ENCODE results near the gene PAPPA2.
"Not testable (repeated sequence)": the region's sequence is repeated elsewhere in the genome, so short reads cannot be mapped to it uniquely, and the experiment has no call there.

PAPPA2 gene

DNA sequence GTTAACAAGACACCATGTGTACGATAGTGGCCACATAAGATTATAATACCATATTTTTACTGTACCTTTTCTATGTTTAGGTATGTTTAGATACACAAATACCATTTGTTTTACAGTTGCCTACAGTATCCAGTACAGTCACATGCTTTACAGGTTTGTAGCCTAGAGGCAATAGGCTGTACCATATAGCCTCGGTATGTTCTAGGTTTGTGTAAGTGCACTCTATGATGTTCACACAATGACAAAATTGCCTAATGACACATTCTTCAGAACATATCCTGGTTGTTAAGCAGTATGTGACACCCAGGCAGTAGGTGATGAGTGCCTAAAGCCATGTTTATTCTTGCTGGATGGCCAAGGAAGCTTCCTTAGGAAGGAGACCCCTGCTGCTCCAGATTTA, 111.8 kb downstream of the PAPPA2 start:
- DNase-seq = no peak
- intact Hi-C loops (cut with DNase I) = no loop called here

DNA sequence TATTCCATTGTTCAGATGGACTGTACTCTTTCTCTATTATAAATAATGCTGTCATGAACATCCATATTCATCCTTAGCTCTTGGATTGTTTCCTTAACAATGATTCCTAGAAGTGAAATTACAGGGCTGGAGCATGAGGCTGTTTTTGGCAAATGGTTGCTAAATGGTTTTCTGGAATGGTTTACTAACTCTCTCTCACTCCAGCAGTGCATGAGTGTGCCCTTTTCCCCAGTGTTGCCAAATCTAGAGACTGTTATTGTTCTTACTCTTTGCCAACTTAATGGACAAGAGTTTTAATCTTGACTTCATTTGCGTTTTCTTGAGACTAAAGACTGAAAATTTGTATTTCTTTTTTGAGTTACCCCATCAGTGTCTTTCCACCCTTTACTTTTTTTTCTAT, 113.0 kb downstream of the PAPPA2 start:
- DNase-seq = no peak
- intact Hi-C loops (cut with DNase I) = no loop called here

DNA sequence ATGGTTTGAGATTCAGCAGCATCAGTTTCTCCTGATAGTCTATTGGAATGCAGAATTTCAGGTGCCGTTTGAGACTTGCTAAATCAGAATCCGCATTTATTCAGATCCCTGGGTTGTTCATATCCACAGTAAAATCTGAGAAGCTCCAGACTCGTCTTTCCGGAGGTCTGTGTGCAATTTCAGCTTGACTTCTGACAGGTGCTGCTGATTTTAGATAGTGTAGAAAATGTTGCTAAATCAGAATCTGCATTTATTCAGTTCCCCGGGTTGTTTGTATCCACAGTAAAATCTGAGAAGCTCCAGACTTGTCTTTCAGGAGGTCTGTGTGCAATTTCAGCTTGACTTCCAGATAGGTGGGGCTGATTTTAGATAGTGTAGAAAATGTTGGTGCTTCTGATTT, 113.7 kb downstream of the PAPPA2 start:
- DNase-seq = no peak
- intact Hi-C loops (cut with DNase I) = no loop called here

DNA sequence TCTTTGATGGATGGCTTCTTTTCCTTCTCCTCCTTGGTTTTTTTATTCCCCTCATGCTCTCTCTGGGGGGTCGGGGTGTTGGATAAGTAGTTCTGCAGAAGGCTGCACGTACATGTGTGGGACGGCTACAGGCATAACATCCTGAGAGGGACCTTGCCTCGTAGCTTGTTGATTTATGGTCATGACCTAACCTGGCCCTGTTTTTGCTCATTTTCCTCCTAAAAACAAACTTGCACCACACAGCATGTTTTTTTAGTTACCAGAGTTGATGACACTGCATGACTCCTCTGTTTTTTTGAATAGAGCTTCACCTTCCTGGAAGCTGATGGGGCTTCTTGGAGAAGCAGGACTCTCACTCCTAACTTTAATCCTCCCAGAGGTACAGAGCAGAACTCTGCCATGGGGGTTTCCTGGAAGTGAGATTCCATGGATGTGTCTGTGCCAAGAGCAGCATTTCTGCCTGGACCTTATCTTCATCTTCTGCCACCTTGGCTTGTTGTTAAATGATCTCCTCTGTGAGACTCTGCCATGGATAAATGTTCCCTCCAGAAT, 114.7 kb downstream of the PAPPA2 start:
- DNase-seq = no peak
- intact Hi-C loops (cut with DNase I) = no loop called here

DNA sequence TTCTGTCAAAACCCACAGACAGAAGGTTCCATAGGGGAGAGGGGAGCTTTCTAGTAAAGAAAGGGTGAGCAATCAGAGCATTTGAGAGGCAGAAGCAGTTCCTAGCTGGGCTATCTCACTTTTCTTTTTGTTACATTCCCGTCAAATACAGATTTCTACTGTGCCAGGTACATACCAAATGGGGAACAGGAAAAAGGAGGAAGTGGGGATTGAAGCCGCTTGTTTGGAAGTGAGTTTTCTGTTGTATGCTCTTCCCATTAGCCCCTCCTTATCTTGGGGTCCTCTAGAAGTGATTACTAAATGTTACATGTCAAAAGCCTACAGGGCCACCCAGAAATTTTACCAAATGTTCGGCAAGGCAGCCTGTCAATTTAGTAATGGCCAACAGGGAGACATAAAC, 116.1 kb downstream of the PAPPA2 start:
- intact Hi-C loops (cut with DNase I) = no loop called here
- no peak for DNase-seq

DNA sequence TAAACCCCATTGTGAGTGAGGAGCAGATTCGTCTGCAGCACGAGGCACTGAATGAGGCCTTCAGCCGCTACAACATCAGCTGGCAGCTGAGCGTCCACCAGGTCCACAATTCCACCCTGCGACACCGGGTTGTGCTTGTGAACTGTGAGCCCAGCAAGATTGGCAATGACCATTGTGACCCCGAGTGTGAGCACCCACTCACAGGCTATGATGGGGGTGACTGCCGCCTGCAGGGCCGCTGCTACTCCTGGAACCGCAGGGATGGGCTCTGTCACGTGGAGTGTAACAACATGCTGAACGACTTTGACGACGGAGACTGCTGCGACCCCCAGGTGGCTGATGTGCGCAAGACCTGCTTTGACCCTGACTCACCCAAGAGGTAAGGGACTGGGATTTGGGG, 132.2 kb downstream of the PAPPA2 start:
- DNase-seq = no peak

DNA sequence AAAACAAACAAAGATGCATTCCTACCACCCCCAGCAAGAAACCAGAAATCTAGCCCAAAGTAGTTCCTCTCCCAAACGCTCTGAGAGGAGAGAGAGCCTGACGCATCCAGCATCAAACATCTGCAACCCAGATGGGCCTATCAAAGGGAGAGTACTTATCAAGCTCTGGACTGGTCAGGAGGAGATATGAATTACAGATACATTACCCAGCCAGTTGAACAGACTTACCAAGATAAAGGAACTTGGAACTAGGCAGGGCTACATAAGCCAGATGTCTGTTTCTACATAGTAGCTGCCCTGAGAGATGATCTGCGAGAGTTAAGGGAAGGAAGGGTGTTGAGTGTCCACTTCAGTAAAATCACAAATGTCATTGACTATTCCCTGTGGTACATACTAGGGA, 138.4 kb downstream of the PAPPA2 start:
- no peak for DNase-seq
- intact Hi-C loops (cut with DNase I) = no loop called here

More for the DNA sequence above, 132.2 kb downstream of the PAPPA2 start:
- intact Hi-C loops (cut with DNase I) = no loop called here

DNA sequence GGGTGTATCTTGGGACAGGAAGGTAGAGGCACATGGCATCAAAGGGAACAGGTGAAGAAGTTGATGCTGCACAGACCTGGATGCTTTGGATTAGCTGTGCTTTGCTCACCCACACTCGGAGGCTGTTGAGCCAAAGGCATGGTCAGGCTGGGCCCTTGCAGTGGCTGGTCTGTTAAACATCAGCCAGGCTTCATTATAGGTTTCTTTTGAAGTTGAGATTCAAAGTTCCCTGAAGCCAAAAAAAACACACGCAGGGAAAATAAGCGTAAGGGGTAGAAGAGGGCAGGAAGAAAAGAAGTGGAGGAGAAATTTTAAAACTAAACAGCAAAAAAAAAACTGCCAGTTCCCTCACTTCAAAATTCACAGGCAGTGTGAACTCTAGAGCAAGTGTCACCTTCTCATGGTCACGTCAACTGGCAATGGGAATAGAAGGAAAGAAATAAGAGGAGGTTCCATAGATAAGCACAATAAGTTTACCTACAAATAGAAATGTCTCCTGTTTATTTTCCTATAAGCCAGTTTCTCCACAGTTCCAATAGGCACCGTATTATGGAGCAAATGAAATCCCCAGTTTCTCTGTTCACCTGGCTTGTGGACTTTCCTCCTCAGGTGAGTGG, 139.5 kb downstream of the PAPPA2 start:
- no peak for DNase-seq
- intact Hi-C loops (cut with DNase I) = no loop called here

DNA sequence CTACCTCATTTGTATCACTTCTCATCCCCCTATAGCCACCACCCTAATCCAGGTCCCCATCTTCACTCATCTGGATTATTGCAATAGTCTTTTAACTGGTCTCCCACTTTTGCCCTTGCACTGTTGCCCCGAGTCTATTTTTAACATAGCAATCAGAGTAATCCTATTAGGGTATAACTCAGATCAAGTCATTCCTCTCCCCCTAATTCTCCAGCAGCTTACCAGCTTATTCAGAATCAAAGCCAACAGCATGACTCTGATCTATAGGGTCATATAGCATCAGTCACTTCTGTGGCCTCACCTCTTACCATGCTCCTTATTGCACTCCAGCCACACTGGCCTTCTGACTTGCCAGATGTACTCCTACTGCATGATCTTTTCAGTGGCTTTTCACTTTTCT, 140.7 kb downstream of the PAPPA2 start:
- DNase-seq = no peak
- intact Hi-C loops (cut with DNase I) = no loop called here

DNA sequence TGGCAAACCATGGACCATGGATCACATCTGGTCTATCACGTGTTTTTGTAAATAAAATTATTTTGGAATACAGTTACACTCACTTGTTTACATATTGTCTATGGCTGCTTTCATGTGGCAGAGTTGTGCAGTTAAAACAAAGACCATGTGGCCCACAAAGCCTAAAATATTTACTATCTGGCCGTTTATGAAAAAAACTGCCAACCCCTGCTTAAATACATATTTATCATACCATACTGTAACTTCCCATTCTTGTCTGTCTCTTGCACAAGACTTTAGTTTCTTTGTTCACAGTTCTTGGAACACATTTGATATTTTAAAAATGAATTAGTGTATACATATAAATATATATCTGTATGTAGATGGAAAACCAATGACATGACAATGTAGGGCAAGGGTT, 141.5 kb downstream of the PAPPA2 start:
- intact Hi-C loops (cut with DNase I) = no loop called here

DNA sequence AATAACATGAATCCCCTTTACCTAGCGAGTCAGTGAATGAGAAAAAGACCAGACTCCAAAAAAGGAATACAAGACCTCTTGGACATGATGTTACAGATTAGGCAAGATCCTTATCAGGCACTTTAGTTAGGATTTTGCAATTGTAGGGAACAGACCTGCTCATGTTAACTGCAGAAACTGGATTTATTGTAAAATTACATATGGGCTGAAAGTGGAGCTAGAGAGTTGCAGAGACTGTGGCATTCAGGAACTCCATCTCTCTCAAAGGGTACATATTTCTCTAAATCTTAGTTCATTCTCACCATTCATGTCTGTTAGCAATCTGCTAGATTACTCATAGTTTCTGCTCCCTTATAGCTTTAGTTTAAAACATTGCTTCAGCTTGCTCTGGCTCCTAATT, 142.2 kb downstream of the PAPPA2 start:
- intact Hi-C loops (cut with DNase I) = no loop called here
- no peak for DNase-seq

More for the DNA sequence above, 141.5 kb downstream of the PAPPA2 start:
- DNase-seq = no peak

DNA sequence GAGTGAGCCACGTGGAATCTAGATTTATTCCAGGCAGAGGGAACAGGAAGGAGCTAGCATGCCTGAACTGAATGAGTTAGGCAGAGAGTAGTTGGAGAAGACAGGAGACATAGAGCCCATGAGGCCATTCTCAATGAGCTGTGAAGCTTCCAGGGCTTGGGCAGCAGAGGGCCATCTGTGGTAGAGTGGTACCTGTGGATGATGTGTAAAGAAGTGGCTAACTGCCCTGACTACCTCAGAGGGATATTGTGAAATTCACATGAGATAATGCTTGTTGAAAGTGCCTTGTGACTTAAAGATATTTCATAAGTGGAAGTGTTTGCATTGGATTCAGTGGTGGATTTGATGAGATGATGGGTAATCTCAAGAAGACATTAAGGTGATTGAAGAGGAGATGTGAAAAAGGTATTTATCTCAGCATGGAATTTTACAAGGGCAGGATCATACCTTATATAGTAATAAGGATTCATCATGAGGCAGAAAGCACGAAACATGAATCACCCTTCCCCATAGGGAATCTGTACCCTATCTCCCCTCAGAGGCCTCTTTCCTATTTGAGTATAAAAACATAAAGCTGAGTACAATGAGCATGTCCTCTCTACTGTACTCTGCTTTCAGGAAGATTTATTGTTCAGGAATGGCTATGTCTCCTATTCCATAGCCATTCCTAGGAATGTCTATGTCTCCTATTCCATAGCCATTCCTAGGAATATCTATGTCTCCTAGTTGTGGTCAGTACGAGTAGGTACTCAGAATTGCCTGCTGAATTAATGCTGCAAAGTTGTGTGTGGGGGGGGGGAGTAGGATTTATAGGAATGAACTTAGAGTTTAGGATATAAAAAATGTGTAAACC, 146.8 kb downstream of the PAPPA2 start:
- intact Hi-C loops (cut with DNase I) = no loop called here
- DNase-seq = no peak

DNA sequence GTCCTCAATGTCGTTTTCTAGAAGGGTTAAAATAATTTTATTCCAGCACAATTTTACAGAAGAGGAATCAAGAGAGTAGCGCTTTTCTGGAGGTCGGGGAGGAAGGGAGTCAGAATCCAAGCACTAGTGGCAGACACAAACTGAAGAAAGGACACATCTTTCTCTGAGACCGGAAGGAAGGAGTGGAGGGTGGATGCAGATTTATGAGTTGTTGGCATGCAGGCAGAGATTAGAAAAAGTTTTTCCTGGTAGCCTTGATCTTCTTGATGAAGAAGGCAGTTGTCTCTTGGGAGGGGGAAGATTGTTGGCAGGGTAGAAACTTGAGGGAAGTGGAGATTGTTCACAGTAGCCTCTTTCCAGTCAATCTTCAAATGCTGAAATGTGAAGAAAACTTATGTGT, 149.8 kb downstream of the PAPPA2 start:
- intact Hi-C loops (cut with DNase I) = no loop called here
- no peak for DNase-seq

DNA sequence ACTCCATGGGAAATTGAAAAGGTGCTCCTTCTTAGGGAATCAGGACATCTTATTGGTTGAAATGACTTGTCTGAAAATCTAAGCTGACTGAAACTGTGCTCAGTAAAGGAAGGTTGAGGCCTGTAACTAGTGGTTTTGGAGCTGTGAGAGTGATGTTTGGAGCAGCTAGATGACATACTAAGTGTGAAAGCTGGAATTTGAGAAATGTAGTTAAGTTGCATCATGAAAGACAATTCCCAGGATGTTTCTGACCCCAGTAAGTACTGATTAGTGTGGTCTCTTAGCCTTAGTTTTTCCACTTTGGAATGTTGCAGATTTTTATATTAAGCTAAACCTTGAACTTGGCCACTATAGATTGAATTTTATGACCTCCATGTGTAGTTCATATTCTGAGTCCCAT, 154.9 kb downstream of the PAPPA2 start:
- DNase-seq = no peak
- intact Hi-C loops (cut with DNase I) = no loop called here

DNA sequence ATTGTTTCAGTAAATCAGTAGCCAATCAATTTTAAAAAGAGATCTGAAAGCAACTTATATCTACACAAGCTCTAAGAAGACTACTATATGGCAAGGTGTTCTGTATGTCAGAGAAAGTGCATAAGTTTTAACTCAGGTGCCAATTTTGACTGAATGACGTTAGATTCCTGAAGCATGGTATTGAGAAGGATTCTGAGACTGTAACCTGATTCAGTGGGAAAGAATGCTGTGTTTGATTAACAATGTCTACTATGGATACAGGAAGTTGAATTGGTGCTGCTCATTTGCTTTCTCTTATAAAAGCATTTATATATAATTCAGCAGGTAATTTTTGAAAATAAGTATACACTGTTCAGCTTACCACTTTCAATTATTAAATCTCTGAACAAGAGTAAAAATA, 156.3 kb downstream of the PAPPA2 start:
- intact Hi-C loops (cut with DNase I) = no loop called here
- DNase-seq = no peak

DNA sequence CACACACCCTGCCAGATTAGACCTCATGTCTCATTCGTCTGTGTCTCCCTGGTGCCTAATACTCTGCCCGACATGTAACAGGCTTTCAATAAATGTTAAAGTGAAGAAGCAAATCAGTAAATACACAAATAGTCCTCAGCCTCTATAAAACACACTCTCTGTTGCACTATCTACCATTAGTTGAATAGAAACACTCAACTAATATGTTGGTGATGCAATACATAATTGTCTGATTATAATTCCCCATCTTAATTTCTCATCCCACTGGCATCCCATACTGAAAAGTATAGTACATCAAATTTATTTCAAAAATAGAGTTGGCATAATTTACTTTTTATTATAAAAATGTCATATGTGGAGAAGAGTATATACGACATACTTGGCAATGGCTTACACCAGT, 162.4 kb downstream of the PAPPA2 start:
- DNase-seq = no peak
- intact Hi-C loops (cut with DNase I) = no loop called here

DNA sequence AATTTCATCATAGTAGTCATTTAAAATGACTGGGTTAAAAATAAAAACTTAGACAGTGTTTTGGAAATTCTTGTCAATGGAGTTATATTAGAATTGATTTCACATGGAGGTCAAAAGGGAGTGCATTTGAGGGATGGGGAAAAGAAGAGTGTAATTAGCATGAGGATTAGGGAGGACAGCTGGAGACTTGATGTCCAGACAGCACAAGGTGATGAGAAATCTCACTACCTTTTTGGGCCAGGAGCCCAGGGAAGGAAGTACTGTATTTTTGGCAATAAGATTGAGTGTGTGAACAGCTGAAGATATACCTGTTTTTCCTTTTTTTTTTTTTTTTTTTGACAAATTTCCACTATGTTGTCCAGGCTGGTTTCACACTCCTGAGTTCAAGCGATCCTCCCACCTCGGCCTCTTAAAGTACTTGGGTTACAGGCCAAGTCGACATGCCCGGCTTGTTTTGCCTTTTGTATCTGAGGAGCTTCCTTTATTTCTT, 163.6 kb downstream of the PAPPA2 start:
- intact Hi-C loops (cut with DNase I) = no loop called here
- no peak for DNase-seq

DNA sequence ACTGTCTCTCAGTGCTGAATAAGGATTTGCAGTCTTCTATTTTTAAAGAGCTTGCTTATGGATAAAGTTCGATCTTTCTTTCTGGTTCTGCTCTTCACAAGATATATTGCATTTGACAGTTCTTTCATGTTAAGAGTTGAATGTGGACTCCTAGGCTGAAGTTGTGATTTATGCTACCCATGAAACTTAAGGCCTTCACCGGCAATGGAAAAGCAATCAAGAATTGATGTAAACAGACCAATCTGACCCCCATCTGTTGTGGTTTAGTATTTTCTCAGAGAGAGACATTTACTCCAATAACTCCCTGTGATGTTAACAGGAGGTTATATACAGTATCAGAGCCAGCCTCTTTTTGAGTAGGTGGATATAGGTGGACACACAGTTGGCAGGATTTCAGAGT, 165.8 kb downstream of the PAPPA2 start:
- DNase-seq = no peak
- intact Hi-C loops (cut with DNase I) = no loop called here

DNA sequence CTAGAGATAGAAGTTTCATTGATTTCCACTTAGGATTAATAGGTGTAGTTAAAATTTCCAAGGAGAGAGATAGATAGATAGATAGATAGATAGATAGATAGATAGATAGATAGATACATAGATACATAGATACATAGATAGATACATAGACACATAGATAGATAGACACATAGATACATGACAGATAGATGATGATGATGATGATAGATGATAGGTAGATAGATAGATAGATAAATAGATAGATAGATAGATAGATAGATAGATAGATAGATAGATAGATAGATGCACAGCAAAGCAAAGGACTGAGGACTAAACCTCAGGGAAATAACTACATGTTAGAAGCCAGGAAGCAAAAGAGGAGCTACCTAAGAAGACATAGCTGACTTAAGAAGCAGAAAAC, 171.8 kb downstream of the PAPPA2 start:
- intact Hi-C loops (cut with DNase I) = not testable (repeated sequence)

DNA sequence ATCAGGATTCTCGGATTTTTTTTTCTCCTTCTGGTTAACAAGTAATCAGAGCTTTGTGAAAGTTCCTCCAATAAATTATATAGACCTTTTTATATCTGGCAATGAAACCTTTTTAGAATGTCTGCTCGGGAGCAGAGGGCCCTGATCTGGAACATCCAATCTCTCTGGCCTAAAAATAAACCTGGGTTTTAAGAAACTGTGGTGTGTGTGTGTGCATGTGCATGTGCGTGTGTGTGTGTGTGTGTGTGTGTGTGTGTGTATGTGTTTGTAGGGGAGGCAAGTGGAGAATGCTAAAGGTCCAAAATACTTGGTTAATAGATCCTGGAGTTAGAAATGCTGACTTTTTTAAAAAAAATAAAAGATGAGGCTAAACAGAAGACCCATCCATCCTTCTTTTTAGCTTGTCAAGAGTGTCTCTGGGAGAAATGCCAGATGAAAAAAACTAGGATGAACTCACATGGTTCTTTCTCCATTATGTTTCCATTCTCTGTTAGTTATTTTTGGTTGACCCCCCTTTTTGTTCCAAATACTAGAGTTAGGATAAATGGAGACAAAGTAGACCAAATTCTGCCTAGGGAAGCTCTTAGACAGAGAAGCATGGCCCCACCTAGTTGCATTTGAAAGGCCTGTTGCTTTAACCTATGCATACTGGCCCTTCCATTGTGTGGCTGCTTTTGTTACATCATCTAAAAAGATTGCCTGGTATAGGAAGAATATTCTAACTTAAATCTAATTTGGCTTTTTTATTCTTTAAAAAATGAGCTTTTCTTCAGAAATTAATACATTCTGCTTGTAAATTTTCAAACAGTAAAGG, 175.9 kb downstream of the PAPPA2 start:
- no peak for DNase-seq
- intact Hi-C loops (cut with DNase I) = no loop called here

More for the DNA sequence above, 171.8 kb downstream of the PAPPA2 start:
- DNase-seq = not testable (repeated sequence)

Measured in head of caudate nucleus (tissue), 42 donors.